Fibroblast of skin of scalp (primary cell): ENCODE measurements around the gene ETS1.

Experiments used
- DNase-seq: peaks from one replicate; pipeline ENCODE4 v3.0.0-alpha.2; 2013

The ETS1 gene

GRCh38 chr11:128533472-128533871, 53.9 kb downstream of the ETS1 start:
- no peak for DNase-seq

- no peak for DNase-seq
Observed at GRCh38 chr11:128532572-128533091, 54.7 kb downstream of the ETS1 start.

- no peak for DNase-seq
Observed at GRCh38 chr11:128532016-128532571, 55.3 kb downstream of the ETS1 start.

- no peak for DNase-seq
Observed at GRCh38 chr11:128531588-128531987, 55.8 kb downstream of the ETS1 start.

GRCh38 chr11:128530118-128531074, 57.0 kb downstream of the ETS1 start:
- peak; percentile 96 for DNase-seq

GRCh38 chr11:128528294-128528693, 59.1 kb downstream of the ETS1 start:
- no peak for DNase-seq

- no peak for DNase-seq
Observed at GRCh38 chr11:128527046-128527445, 60.3 kb downstream of the ETS1 start.

GRCh38 chr11:128525411-128526243, 61.7 kb downstream of the ETS1 start:
- DNase-seq = no peak

- DNase-seq = no peak
Observed at GRCh38 chr11:128524172-128524571, 63.2 kb downstream of the ETS1 start.

- DNase-seq = no peak
Observed at GRCh38 chr11:128523641-128524040, 63.7 kb downstream of the ETS1 start.

- DNase-seq = no peak
Observed at GRCh38 chr11:128522943-128523518, 64.3 kb downstream of the ETS1 start.

- DNase-seq = peak; percentile 100
Observed at GRCh38 chr11:128522055-128522942, 65.1 kb downstream of the ETS1 start.

- no peak for DNase-seq
Observed at GRCh38 chr11:128521682-128522054, 65.7 kb downstream of the ETS1 start.

- no peak for DNase-seq
Observed at GRCh38 chr11:128520888-128521681, 66.3 kb downstream of the ETS1 start.

- no peak for DNase-seq
Observed at GRCh38 chr11:128520206-128520887, 67.0 kb downstream of the ETS1 start.

GRCh38 chr11:128519338-128519737, 68.0 kb downstream of the ETS1 start:
- no peak for DNase-seq

GRCh38 chr11:128518493-128519207, 68.7 kb downstream of the ETS1 start:
- DNase-seq = no peak

- DNase-seq = peak; percentile 87
Observed at GRCh38 chr11:128517451-128518230, 69.7 kb downstream of the ETS1 start.
